ENCODE measurements around the gene KLHDC9.

DNA sequence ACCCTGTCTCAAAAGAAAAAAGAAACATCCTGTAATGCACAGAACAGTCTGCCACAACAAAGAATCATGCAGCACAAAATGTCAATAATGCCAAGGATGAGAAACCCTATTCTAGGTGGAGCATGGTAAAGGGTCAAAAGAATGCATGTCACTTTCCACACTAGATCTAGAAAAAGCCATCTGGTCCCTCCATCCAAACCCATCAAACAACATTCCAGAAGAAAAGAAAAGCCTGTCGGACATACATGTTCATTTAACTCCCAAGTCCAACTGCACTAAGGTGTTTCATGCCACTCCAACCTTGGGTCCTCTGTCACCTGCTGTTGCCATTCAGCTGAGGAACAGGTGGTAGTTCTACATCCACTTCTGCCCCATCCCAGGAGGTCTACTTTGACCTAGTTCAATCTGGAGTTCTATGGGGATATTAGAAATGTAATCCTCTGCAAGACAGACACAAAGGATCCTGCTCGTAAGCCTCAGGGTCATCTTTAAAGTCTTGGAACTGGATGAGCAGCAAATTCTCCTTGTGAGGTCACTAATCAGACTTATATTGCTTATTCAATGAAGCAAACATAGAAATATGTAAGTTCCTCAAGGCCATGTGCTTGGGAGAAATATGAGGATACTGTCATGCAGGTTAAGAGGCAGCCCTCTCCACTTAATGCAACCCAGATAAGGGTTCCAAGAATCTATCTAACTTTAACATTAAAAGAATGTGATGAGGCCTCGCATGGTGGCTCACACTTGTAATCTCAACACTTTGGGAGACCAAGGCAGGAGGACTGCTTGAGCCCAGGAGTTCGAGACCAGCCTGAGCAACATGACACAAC is 30.6 kb downstream of the KLHDC9 start:
- TF ChIP-seq, protein P1, sequence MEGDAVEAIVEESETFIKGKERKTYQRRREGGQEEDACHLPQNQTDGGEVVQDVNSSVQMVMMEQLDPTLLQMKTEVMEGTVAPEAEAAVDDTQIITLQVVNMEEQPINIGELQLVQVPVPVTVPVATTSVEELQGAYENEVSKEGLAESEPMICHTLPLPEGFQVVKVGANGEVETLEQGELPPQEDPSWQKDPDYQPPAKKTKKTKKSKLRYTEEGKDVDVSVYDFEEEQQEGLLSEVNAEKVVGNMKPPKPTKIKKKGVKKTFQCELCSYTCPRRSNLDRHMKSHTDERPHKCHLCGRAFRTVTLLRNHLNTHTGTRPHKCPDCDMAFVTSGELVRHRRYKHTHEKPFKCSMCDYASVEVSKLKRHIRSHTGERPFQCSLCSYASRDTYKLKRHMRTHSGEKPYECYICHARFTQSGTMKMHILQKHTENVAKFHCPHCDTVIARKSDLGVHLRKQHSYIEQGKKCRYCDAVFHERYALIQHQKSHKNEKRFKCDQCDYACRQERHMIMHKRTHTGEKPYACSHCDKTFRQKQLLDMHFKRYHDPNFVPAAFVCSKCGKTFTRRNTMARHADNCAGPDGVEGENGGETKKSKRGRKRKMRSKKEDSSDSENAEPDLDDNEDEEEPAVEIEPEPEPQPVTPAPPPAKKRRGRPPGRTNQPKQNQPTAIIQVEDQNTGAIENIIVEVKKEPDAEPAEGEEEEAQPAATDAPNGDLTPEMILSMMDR (conservative IDR thresholded peaks at IDR 0.05 in 1 of 2, IDR thresholded peaks at IDR 0.05 in 1 of 2; ENCODE audit: extremely low read depth in 1 of 2, insufficient read depth in 1 of 2, low read depth in 1 of 2, low read length in 2 of 2), result no peak
- no peak for TF ChIP-seq EZH2 (IDR thresholded peaks at IDR 0.05; ENCODE audit: borderline replicate concordance, low read length)
